Measurements from ENCODE around the gene NCK1. TPM values are rescaled to one million over a fixed set of nuclear protein-coding genes. Genes with fewer than 3 reads are reported as not detected.

Gene NCK1
- total and polyA plus RNA-seq, 2 experiments from 2014 or later: 28.4 to 28.7 TPM

- no peak overlapping the region for H3K27ac ChIP-seq (ENCODE audit: low read depth)
- Mint-ChIP-seq H3K4me1 (peaks cover 2% of the 10 kb centered on the region; the same call in 1 of the 3 replicates), H3K27me3 (ENCODE audit: insufficient read depth, low read depth, poor library complexity) (no peaks in the 10 kb centered on the region), H3K27ac (no peak overlapping the region), H3K36me3 (ENCODE audit: low read depth) (peaks cover 5% of the 10 kb centered on the region; the same call in 2 of the 3 replicates), H3K4me3 (no peak overlapping the region), H3K9me3 (peaks cover 3% of the 10 kb centered on the region; the same call in 1 of the 3 replicates)
- H3K27me3 ChIP-seq (ENCODE audit: insufficient read depth): no peaks in the 10 kb centered on the region
- no peak overlapping the region for H3K4me3 ChIP-seq
- no peaks in the 10 kb centered on the region for H3K9me2 ChIP-seq (ENCODE audit: insufficient read depth)
- H3K36me3 ChIP-seq (ENCODE audit: insufficient read depth): no peaks in the 10 kb centered on the region
- H3K4me2 ChIP-seq: no peak overlapping the region
- no peaks in the 10 kb centered on the region for H4K20me1 ChIP-seq (replicated peaks; ENCODE audit: insufficient read depth)
- H2AFZ ChIP-seq: no peak overlapping the region
- H3K4me1 ChIP-seq (ENCODE audit: insufficient read depth): no peaks in the 10 kb centered on the region
- TF ChIP-seq JUNB (IDR thresholded peaks at IDR 0.05; ENCODE audit: unreplicated experiment): no peak
- ATAC-seq: no peak
- no peak for DNase-seq (ENCODE audit: low spot score)
- H3K79me2 ChIP-seq (replicated peaks; ENCODE audit: insufficient read depth): no peaks in the 10 kb centered on the region; the same call in 1 of the 2 replicates
- no peaks in the 10 kb centered on the region for H3F3A ChIP-seq (replicated peaks; ENCODE audit: low read depth)
These were observed 112.7 kb downstream of the NCK1 start for GRCh38 chr3:136974670-136975069.

- H3K4me3 ChIP-seq: no peak overlapping the region
- no peaks in the 10 kb centered on the region for H3K9me2 ChIP-seq (ENCODE audit: insufficient read depth)
- H3K4me1 ChIP-seq (ENCODE audit: insufficient read depth): no peaks in the 10 kb centered on the region
- ATAC-seq (no peak), DNase-seq (ENCODE audit: low spot score) (no peak)
- Mint-ChIP-seq H3K27me3 (ENCODE audit: insufficient read depth, low read depth, poor library complexity) (no peaks in the 10 kb centered on the region), H3K4me1 (no peaks in the 10 kb centered on the region), H3K36me3 (ENCODE audit: low read depth) (no peaks in the 10 kb centered on the region; the same call in 2 of the 3 replicates), H3K4me3 (no peak overlapping the region), H3K27ac (no peak overlapping the region), H3K9me3 (no peaks in the 10 kb centered on the region)
- H3K36me3 ChIP-seq (ENCODE audit: insufficient read depth): no peaks in the 10 kb centered on the region
- no peak for TF ChIP-seq ETS1 (IDR thresholded peaks at IDR 0.05)
- TF ChIP-seq ZNF114 (CRISPR knock-in tag; IDR thresholded peaks at IDR 0.05): no peak
- no peak for TF ChIP-seq REST (IDR thresholded peaks at IDR 0.05; ENCODE audit: unreplicated experiment)
- no peak for TF ChIP-seq CREB1 (CRISPR knock-in tag; IDR thresholded peaks at IDR 0.05; ENCODE audit: low read depth)
- no peak for TF ChIP-seq JUNB (IDR thresholded peaks at IDR 0.05; ENCODE audit: unreplicated experiment)
- TF ChIP-seq ZNF331 (CRISPR knock-in tag; IDR thresholded peaks at IDR 0.05; ENCODE audit: low read depth): no peak
- no peak overlapping the region for H3K4me2 ChIP-seq
- no peaks in the 10 kb centered on the region for H4K20me1 ChIP-seq (replicated peaks; ENCODE audit: insufficient read depth)
- no peak overlapping the region for H2AFZ ChIP-seq
- no peaks in the 10 kb centered on the region for H3K79me2 ChIP-seq (replicated peaks; ENCODE audit: insufficient read depth)
- H3K27ac ChIP-seq (ENCODE audit: low read depth): no peak overlapping the region
- no peaks in the 10 kb centered on the region for H3F3A ChIP-seq (replicated peaks; ENCODE audit: low read depth)
- no peaks in the 10 kb centered on the region for H3K27me3 ChIP-seq (ENCODE audit: insufficient read depth)
These were observed 117.2 kb downstream of the NCK1 start for GRCh38 chr3:136979204-136979603.
